ENCODE data around the gene ATP6V1G2. TPM values are rescaled to one million over a fixed set of nuclear protein-coding genes. Genes with fewer than 3 reads are reported as not detected.

Gene ATP6V1G2
- polyA plus RNA-seq, 1 donor (not counting 4 experiments of a cell fraction or from before 2014, with no cell fraction given), result 1.3 TPM

GRCh38 chr6:31540640-31541039 is 5.8 kb downstream of the ATP6V1G2 start:
- Histone ChIP-seq H3K9me3 (ENCODE audit: control insufficient read depth, low read depth, low read length) (no peaks in the 10 kb centered on the region), H3K4me3 (ENCODE audit: control insufficient read depth in 2 of 3, extremely low read depth in 1 of 3, insufficient read depth in 2 of 3, low read depth in 1 of 3, low read length in 3 of 3) (peak overlapping the region; percentile 75 to 97 (median 96)), H3K4me1 (ENCODE audit: control insufficient read depth, extremely low read depth, insufficient read depth, low read length) (peaks cover 27% of the 10 kb centered on the region), H3K4me2 (ENCODE audit: control insufficient read depth, extremely low read depth, insufficient read depth, low read depth, low read length) (peak overlapping the region; percentile 98), H3K79me2 (ENCODE audit: control insufficient read depth, insufficient read depth, low read length) (peaks cover 62% of the 10 kb centered on the region), H4K20me1 (ENCODE audit: control insufficient read depth, extremely low read depth, insufficient read depth, low read length) (peaks cover 36% of the 10 kb centered on the region), H3K36me3 (ENCODE audit: control insufficient read depth in 2 of 2, extremely low read depth in 1 of 2, insufficient read depth in 2 of 2, low read length in 2 of 2) (peaks cover 17 to 40% of the 10 kb centered on the region in 2 experiments), H3K27ac (ENCODE audit: control insufficient read depth, insufficient read depth, low read length) (peak overlapping the region; percentile 98), H3K27me3 (ENCODE audit: control insufficient read depth, extremely low read depth, insufficient read depth, low read length) (no peaks in the 10 kb centered on the region), H3K9ac (ENCODE audit: control insufficient read depth, extremely low read depth, insufficient read depth, low read length) (peak overlapping the region; percentile 96), H2AFZ (ENCODE audit: control insufficient read depth, low read length) (no peak overlapping the region), H3K9me1 (ENCODE audit: control insufficient read depth, extremely low read depth, insufficient read depth, low read length) (no peaks in the 10 kb centered on the region)
- TF ChIP-seq CTCF (optimal IDR thresholded peaks at IDR 0.05 in 1 of 3, IDR thresholded peaks at IDR 0.05 in 1 of 3, conservative IDR thresholded peaks at IDR 0.05 in 1 of 3; ENCODE audit: extremely low read depth in 1 of 3, insufficient read depth in 2 of 3, low read length in 3 of 3) (no peak), EZH2 (IDR thresholded peaks at IDR 0.05; ENCODE audit: low read length) (no peak)
- dilution Hi-C loops (cut with MboI; ENCODE audit: extremely low pct_ligation_motif_present, low sequenced_read_pairs), result no loop called here
- no peak for FAIRE-seq
- no peak for DNase-seq (ENCODE audit: low read depth, low spot score)

GRCh38 chr6:31538805-31539400 is 7.5 kb downstream of the ATP6V1G2 start:
- Histone ChIP-seq H3K36me3 (ENCODE audit: control insufficient read depth in 2 of 2, extremely low read depth in 1 of 2, insufficient read depth in 2 of 2, low read length in 2 of 2) (peaks cover 32 to 57% of the 10 kb centered on the region in 2 experiments), H3K4me2 (ENCODE audit: control insufficient read depth, extremely low read depth, insufficient read depth, low read depth, low read length) (peak overlapping the region; percentile 98)
- dilution Hi-C loops (cut with MboI; ENCODE audit: extremely low pct_ligation_motif_present, low sequenced_read_pairs), result no loop called here

More at GRCh38 chr6:31538805-31539400, 7.5 kb downstream of the ATP6V1G2 start:
- H3K4me1 ChIP-seq (ENCODE audit: control insufficient read depth, extremely low read depth, insufficient read depth, low read length), result peaks cover 27% of the 10 kb centered on the region
- peaks cover 77% of the 10 kb centered on the region for H3K79me2 ChIP-seq (ENCODE audit: control insufficient read depth, insufficient read depth, low read length)
- H3K9me1 ChIP-seq (ENCODE audit: control insufficient read depth, extremely low read depth, insufficient read depth, low read length), result no peaks in the 10 kb centered on the region
- FAIRE-seq (no peak), DNase-seq (ENCODE audit: low read depth, low spot score) (no peak)
- H3K9ac ChIP-seq (ENCODE audit: control insufficient read depth, extremely low read depth, insufficient read depth, low read length), result peak overlapping the region; percentile 49
- no peaks in the 10 kb centered on the region for H3K9me3 ChIP-seq (ENCODE audit: control insufficient read depth, low read depth, low read length)
- peak overlapping the region; percentile 24 for H3K27ac ChIP-seq (ENCODE audit: control insufficient read depth, insufficient read depth, low read length)
- peaks cover 43% of the 10 kb centered on the region for H4K20me1 ChIP-seq (ENCODE audit: control insufficient read depth, extremely low read depth, insufficient read depth, low read length)
- TF ChIP-seq CTCF (optimal IDR thresholded peaks at IDR 0.05 in 1 of 3, IDR thresholded peaks at IDR 0.05 in 1 of 3, conservative IDR thresholded peaks at IDR 0.05 in 1 of 3; ENCODE audit: extremely low read depth in 1 of 3, insufficient read depth in 2 of 3, low read length in 3 of 3), result no peak
- no peak for TF ChIP-seq EZH2 (IDR thresholded peaks at IDR 0.05; ENCODE audit: low read length)
- no peaks in the 10 kb centered on the region for H3K27me3 ChIP-seq (ENCODE audit: control insufficient read depth, extremely low read depth, insufficient read depth, low read length)
- H3K4me3 ChIP-seq (ENCODE audit: control insufficient read depth in 2 of 3, extremely low read depth in 1 of 3, insufficient read depth in 2 of 3, low read depth in 1 of 3, low read length in 3 of 3), result peak overlapping the region in 2 of 3 experiments; percentile 41 to 97
- no peak overlapping the region for H2AFZ ChIP-seq (ENCODE audit: control insufficient read depth, low read length)
